Upper lobe of left lung (tissue), 4 donors: Measurements from ENCODE around the gene TMEM203.

Experiments
- CTCF ChIP-seq, 6 experiments: fragments of 450-650 bp in 4 of 6; fragments of 200-600 bp in 2 of 6; sonication (generic) in 2 of 6; IDR thresholded peaks; one replicate each; pipeline ENCODE4 v1.5.1; 2016 to 2019; ENCODE audit warnings: antibody characterized with exemption in 6 of 6
- EP300 ChIP-seq, 4 donors: sonication (generic); formaldehyde crosslinking; IDR thresholded peaks; one replicate each; pipeline ENCODE4 v1.5.1; 2017; ENCODE audit warnings: antibody characterized with exemption in 4 of 4, control low read depth in 2 of 4
- POLR2A ChIP-seq, 4 donors: fragments of 450-650 bp; IDR thresholded peaks; one replicate each; pipeline ENCODE4 v1.5.1; 2016 to 2017; ENCODE audit warnings: antibody characterized with exemption in 4 of 4, mild to moderate bottlenecking in 2 of 4
- POLR2AphosphoS5 ChIP-seq, 2 donors: sonication (generic); formaldehyde crosslinking; IDR thresholded peaks; one replicate each; pipeline ENCODE4 v1.5.1; 2017; ENCODE audit warnings: antibody characterized with exemption in 2 of 2

- TF ChIP-seq CTCF (IDR thresholded peaks at IDR 0.05) (no peak), POLR2A (IDR thresholded peaks at IDR 0.05) (no peak), POLR2AphosphoS5 (IDR thresholded peaks at IDR 0.05) (peak in 1 of 2 donors; percentile 4), EP300 (IDR thresholded peaks at IDR 0.05) (no peak)
These were observed 37.1 kb upstream of the TMEM203 start for GRCh38 chr9:137242269-137243203.
